ENCODE data around the gene TPRG1L.

Gene TPRG1L

GRCh38 chr1:3668585-3669300, 43.9 kb downstream of the TPRG1L start:
- DNase-seq, result peak in 1 of 2 donors; percentile 54

- no peak for DNase-seq
Measured at GRCh38 chr1:3669421-3669821, 44.6 kb downstream of the TPRG1L start.

- DNase-seq, result no peak
Measured at GRCh38 chr1:3669971-3670431, 45.2 kb downstream of the TPRG1L start.

- no peak for DNase-seq
Measured at GRCh38 chr1:3670823-3671265, 46.0 kb downstream of the TPRG1L start.

- DNase-seq, result no peak
Measured at GRCh38 chr1:3671371-3672180, 46.8 kb downstream of the TPRG1L start.

- no peak for DNase-seq
Measured at GRCh38 chr1:3672231-3672970, 47.6 kb downstream of the TPRG1L start.

- no peak for DNase-seq
Measured at GRCh38 chr1:3672971-3673361, 48.2 kb downstream of the TPRG1L start.

GRCh38 chr1:3673381-3674099, 48.7 kb downstream of the TPRG1L start:
- peak in 1 of 2 donors; percentile 26 for DNase-seq

- DNase-seq, result no peak
Measured at GRCh38 chr1:3674100-3675094, 49.6 kb downstream of the TPRG1L start.

- DNase-seq, result no peak
Measured at GRCh38 chr1:3675436-3675835, 50.6 kb downstream of the TPRG1L start.

GRCh38 chr1:3676581-3677470, 52.0 kb downstream of the TPRG1L start:
- no peak for DNase-seq

GRCh38 chr1:3677484-3677883, 52.7 kb downstream of the TPRG1L start:
- no peak for DNase-seq

GRCh38 chr1:3678361-3679097, 53.7 kb downstream of the TPRG1L start:
- DNase-seq, result no peak

- DNase-seq, result no peak
Measured at GRCh38 chr1:3679098-3679555, 54.3 kb downstream of the TPRG1L start.

Measured in CD4-positive, alpha-beta T cell treated with Interleukin-4 for 1 hour (primary cell).